Activated CD8-positive, alpha-beta memory T cell treated with anti-CD3 and anti-CD28 coated beads, Interleukin-2, amount 50 U/mL, for 1 hour (primary cell): ENCODE results near the gene STAT3.
"Not testable (repeated sequence)": the region's sequence is repeated elsewhere in the genome, so short reads cannot be mapped to it uniquely, and the experiment has no call there.

ENCODE experiments used
- DNase-seq: peaks from one replicate; pipeline ENCODE4 v3.0.0-alpha.2; 2020; ENCODE audit errors: extremely low read depth

Gene STAT3

GRCh38 chr17:42388381-42389134 lies at the start of gene STAT3:
Gene STAT3, minus strand, starts transcription at chr17:42388442. Its CDS starts 39,926 bp downstream, at chr17:42348516.
- DNase-seq = peak; percentile 100

DNA sequence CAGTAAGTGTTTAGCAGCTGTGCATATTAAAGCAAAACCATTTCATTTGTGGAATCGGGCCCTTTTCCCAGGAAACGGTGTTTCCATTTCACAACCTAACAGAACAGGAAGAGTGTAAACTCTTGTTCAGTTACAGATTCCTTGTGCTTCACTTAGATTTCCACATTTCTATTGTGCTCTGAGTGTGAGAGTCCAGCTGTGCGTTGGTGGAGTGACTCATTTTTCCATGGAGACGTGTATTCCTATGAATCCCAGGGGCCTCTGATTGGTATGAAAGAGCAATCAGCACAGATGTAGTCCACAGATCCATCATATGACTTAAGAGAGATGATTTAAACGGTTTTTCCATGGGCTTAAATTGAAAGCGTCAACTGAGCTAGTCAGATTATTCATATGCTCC lies 48.1 kb upstream of the STAT3 start:
- no peak for DNase-seq

GRCh38 chr17:42431758-42432161 lies 43.5 kb upstream of the STAT3 start:
- no peak for DNase-seq

- no peak for DNase-seq
Measured at GRCh38 chr17:42429726-42430447, 41.6 kb upstream of the STAT3 start.

GRCh38 chr17:42428141-42428944 lies 40.1 kb upstream of the STAT3 start:
- no peak for DNase-seq

GRCh38 chr17:42424991-42425610 lies 36.9 kb upstream of the STAT3 start:
- no peak for DNase-seq

- no peak for DNase-seq
Measured at GRCh38 chr17:42423766-42424165, 35.5 kb upstream of the STAT3 start.

GRCh38 chr17:42422958-42423712 lies 34.9 kb upstream of the STAT3 start, which contains the start of gene CAVIN1:
Gene CAVIN1, minus strand, starts transcription at chr17:42423256. Its CDS starts 159 bp downstream, at chr17:42423097.
- no peak for DNase-seq

GRCh38 chr17:42422412-42422957 lies 34.2 kb upstream of the STAT3 start:
- no peak for DNase-seq

DNA sequence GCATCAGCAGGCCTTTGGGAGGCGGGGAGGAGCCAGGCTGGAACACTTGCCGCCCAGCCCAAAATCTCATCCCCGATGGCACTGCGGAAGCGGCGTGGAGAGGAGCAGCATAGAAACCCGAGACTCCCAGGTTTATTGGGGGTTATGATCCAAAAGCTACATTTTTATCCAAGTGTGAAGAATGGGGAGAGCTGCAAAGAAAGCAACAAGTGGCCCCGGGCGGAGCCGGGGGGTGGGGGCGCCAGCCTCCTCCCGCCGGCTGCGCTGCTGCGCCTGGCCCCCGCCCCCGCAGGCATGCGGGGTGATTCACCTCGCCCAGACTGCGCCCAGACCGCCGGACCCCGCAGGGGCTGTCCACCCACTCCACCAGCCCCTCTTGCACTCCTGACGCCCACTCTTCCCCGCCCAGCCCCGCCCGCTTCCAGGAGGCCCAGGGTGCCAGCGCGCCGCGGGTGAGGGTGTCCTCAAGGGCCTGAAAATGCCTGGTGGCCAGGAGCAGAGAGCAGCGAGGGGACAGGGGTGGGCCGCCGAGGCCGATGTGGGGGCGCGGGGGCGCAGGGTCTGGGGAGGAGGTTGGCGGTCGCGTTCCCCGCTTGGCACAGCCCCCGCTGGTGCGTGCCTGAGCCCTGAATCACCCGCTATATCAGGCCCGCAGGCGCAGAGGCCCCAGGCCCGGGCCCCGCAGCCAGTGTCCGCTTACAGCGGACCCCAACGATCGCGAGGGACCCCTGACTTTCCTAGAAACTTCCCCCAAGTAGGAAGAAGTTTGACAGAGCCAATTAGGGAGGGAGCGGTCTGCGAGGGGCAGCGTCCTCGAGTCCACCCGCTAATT lies 33.5 kb upstream of the STAT3 start:
- no peak for DNase-seq

DNA sequence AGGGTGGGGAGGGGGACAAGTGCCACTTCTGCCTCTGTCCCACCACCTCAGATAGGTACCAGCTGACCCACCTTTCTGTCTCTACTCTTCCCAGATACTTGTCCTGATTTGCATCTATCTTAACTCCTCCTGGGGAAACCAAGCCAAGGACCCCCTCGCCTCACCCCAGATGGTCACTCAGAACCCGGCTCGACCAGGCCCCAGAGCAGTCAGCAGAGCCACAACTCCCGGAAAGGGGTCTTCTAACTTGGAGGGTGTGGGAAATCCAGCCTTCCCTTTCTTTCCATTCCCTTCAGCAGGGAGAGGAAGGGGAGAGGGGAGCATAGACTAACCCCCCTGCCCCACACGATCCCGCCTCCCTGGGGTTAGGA lies 32.9 kb upstream of the STAT3 start:
- no peak for DNase-seq

DNA sequence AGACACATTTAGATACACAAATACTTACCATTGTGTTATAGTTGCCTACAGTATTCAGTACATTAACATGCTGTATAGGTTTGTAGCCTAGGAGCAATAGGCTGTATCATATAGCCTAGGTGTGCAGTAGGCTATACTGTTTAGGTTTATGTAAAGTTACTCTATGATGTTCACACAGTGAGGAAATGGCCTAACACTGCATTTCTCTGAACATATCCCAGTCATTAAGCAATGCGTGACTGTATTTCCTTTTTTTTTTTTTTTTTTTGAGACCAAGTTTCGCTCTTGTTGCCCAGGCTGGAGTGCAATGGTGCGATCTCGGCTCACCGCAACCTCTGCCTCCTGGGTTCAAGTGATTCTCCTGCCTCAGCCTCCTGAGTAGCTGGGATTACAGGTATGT lies 29.7 kb upstream of the STAT3 start:
- DNase-seq = not testable (repeated sequence)

GRCh38 chr17:42414704-42415409 lies 26.6 kb upstream of the STAT3 start:
- no peak for DNase-seq

DNA sequence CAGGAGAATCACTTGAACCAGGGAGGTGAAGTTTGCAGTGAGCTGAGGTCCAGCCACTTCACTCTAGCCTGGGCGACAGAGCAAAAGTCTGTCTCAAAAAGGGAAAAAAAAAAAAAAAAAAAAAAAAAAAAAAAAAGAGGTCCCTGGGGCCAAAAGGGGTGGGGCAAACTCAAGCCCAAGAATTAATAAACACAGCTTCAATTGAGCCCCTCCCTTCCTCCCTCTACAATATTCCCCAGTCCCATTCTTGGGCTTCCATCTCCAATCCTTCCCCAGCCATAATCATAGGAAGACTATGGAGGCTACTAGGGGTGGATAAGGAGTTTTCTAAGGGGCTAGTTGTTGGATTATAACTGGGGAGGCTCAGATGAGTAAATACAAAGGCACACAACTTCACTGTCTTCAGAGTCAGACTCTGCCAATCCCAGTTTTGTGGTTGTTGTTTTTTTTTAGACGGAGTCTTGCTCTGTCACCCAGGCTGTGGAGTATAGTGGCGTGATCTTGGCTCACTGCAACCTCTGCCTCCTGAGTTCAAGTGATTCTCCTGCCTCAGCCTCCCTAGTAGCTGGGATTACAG lies 25.3 kb upstream of the STAT3 start:
- no peak for DNase-seq

- DNase-seq = no peak
Measured at GRCh38 chr17:42411905-42412679, 23.9 kb upstream of the STAT3 start.

- DNase-seq = no peak
Measured at GRCh38 chr17:42411361-42411760, 23.1 kb upstream of the STAT3 start.

- no peak for DNase-seq
Measured at GRCh38 chr17:42410319-42410685, 22.1 kb upstream of the STAT3 start.
